Esophagus muscularis mucosa (tissue), 3 donors: ENCODE results near the gene NEURL2.

Experiments
- CTCF ChIP-seq, 3 experiments: fragments of 200-600 bp in 2 of 3; fragments of 450-650 bp in 1 of 3; sonication (generic) in 2 of 3; IDR thresholded peaks; one replicate each; pipeline ENCODE4 v1.5.1; 2017 to 2019; ENCODE audit warnings: antibody characterized with exemption in 3 of 3, mild to moderate bottlenecking in 2 of 3, moderate library complexity in 1 of 3
- POLR2AphosphoS5 ChIP-seq, 2 donors: sonication (generic); formaldehyde crosslinking; IDR thresholded peaks; one replicate each; pipeline ENCODE4 v1.6.1; 2017; ENCODE audit warnings: antibody characterized with exemption in 2 of 2

- TF ChIP-seq CTCF (IDR thresholded peaks at IDR 0.05) (no peak), POLR2AphosphoS5 (IDR thresholded peaks at IDR 0.05) (no peak)
These were observed 13.8 kb upstream of the NEURL2 start for GRCh38 chr20:45904583-45905504.
